ENCODE measurements around the gene VAC14. TPM values are rescaled to one million over a fixed set of nuclear protein-coding genes. Genes with fewer than 3 reads are reported as not detected.
A peak's percentile ranks its signal among the peaks of the same experiment; 100 is the strongest.

Gene VAC14
- total RNA-seq, 1 donor from 2014 or later, result 38.1 TPM

GRCh38 chr16:70657956-70658355, 143.0 kb downstream of the VAC14 start:
- no peak for TF ChIP-seq POLR2AphosphoS5 (IDR thresholded peaks at IDR 0.05; ENCODE audit: insufficient read depth in 1 of 2, low read depth in 1 of 2)
- TF ChIP-seq POLR2A (IDR thresholded peaks at IDR 0.05), result no peak
- TF ChIP-seq, protein P1, sequence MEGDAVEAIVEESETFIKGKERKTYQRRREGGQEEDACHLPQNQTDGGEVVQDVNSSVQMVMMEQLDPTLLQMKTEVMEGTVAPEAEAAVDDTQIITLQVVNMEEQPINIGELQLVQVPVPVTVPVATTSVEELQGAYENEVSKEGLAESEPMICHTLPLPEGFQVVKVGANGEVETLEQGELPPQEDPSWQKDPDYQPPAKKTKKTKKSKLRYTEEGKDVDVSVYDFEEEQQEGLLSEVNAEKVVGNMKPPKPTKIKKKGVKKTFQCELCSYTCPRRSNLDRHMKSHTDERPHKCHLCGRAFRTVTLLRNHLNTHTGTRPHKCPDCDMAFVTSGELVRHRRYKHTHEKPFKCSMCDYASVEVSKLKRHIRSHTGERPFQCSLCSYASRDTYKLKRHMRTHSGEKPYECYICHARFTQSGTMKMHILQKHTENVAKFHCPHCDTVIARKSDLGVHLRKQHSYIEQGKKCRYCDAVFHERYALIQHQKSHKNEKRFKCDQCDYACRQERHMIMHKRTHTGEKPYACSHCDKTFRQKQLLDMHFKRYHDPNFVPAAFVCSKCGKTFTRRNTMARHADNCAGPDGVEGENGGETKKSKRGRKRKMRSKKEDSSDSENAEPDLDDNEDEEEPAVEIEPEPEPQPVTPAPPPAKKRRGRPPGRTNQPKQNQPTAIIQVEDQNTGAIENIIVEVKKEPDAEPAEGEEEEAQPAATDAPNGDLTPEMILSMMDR (IDR thresholded peaks at IDR 0.05), result no peak
- no peak for DNase-seq (ENCODE audit: extremely low spot score in 2 of 2)

DNA sequence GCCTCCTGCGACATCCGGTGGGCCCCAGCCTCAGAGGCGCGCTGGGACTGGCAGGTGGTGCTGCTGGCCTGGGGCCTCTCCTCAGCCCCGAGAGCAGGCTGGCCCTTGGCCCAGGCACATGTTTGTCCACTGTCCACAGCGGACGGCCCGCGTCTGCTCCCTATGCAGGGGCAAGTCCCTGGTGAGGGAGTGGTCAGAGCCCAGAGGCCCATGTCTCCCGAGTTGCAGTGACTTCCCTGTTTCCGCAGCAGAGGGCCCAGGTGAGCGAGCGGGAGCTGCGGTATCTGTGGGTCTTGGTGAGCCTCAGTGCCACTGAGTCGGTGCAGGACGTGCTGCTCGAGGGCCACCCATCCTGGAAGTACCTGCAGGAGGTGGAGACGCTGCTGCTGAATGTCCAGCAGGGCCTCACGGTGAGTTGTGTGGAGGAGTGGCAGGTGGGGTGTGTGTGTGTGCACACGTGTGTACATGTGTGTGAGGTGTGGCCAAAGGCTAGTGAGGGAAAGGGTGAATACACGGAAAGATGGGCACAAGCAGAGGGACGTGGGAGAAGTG, 144.2 kb downstream of the VAC14 start:
- Histone ChIP-seq H3K4me3 (no peak overlapping the region), H3K36me3 (no peaks in the 10 kb centered on the region), H3K9me3 (no peaks in the 10 kb centered on the region), H3K27me3 (no peaks in the 10 kb centered on the region), H3K4me1 (peaks cover 13% of the 10 kb centered on the region), H3K27ac (no peak overlapping the region)
- intact Hi-C loops (cut with DNase I), result loop anchor here (10.0 kb wide), 1 partner anchor 132 kb away; the partner anchor contains the start of genes COG4 and SF3B3
- TF ChIP-seq, protein P1 (IDR thresholded peaks at IDR 0.05), result no peak
- TF ChIP-seq POLR2AphosphoS5 (IDR thresholded peaks at IDR 0.05; ENCODE audit: insufficient read depth in 1 of 2, low read depth in 1 of 2), result no peak
- no peak for TF ChIP-seq POLR2A (IDR thresholded peaks at IDR 0.05)
- DNase-seq (ENCODE audit: extremely low spot score in 2 of 2), result no peak

More at GRCh38 chr16:70657956-70658355, 143.0 kb downstream of the VAC14 start:
- intact Hi-C loops (cut with DNase I), result loop anchor here (10.0 kb wide), 1 partner anchor 133 kb away; the partner anchor contains the start of genes COG4 and SF3B3
- Histone ChIP-seq H3K4me1 (peaks cover 25% of the 10 kb centered on the region), H3K4me3 (no peak overlapping the region), H3K27me3 (no peaks in the 10 kb centered on the region), H3K27ac (no peak overlapping the region), H3K9me3 (no peaks in the 10 kb centered on the region), H3K36me3 (peaks cover 0 to 9% of the 10 kb centered on the region in 2 donors)

GRCh38 chr16:70656065-70656711, 144.8 kb downstream of the VAC14 start:
- Histone ChIP-seq H3K27me3 (no peaks in the 10 kb centered on the region), H3K4me1 (peaks cover 8% of the 10 kb centered on the region), H3K36me3 (no peaks in the 10 kb centered on the region), H3K27ac (no peak overlapping the region), H3K9me3 (no peaks in the 10 kb centered on the region), H3K4me3 (no peak overlapping the region)
- intact Hi-C loops (cut with DNase I), result loop anchor here (10.0 kb wide), 1 partner anchor 131 kb away; the partner anchor contains the start of genes COG4 and SF3B3
- DNase-seq (ENCODE audit: extremely low spot score in 2 of 2), result no peak
- TF ChIP-seq POLR2AphosphoS5 (IDR thresholded peaks at IDR 0.05; ENCODE audit: insufficient read depth in 1 of 2, low read depth in 1 of 2), result no peak
- TF ChIP-seq, protein P1 (IDR thresholded peaks at IDR 0.05), result no peak
- no peak for TF ChIP-seq POLR2A (IDR thresholded peaks at IDR 0.05)

DNA sequence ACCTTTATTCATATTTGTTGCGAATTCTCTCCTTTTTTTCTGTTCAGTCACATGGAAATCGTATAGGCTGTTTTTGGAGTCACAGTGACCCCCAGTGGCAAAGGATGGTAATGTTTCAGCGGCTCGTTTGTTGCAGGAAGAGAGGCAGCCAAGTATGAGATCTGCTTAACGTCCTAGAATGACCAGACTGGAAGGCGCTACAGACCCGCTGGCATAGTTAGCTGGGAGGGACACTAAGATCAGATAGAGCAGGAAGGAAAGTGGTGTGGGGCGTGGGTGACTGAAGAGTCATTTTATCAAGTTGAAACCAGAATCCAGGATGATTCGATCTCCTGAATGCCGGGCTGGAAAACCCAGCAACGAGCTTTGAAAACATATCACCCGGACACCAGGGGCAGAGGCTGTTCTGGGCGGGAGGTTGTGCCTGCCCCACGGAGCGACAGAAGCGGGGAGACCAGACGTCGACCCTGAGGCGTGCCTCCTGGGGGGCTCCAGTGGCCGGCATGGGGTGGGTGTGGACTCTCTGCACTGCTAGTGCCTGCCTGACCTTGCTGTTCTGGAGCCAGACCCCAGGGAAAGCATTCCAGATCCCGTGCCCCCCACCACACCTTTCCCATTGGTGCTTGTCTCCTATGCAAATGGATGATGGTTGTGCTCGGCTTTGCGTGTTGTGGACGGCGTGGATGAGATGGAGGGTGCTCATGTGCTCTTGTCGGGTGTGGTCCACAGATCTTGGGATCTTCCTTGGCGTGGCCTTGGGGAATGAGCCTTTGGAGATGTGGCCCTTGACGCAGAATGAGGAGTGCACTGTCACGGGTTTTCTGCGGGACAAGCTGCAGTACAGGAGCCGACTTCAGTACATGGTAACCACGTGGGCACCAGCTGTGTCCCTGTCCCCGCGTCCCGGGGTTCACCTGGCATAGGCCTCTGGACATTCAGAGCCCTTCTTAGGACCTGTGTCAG, 146.9 kb downstream of the VAC14 start:
- intact Hi-C loops (cut with DNase I), result loop anchor here (10.0 kb wide), 1 partner anchor 129 kb away; the partner anchor contains the start of genes COG4 and SF3B3
- peaks cover 8% of the 10 kb centered on the region for H3K4me1 ChIP-seq
- peak overlapping the region in 1 of 2 donors; percentile 5 for H3K4me3 ChIP-seq
- H3K27ac ChIP-seq, result peak overlapping the region; percentile 55
- TF ChIP-seq POLR2A (IDR thresholded peaks at IDR 0.05), result no peak
- peak in 1 of 2 donors; percentile 86 for TF ChIP-seq POLR2AphosphoS5 (IDR thresholded peaks at IDR 0.05; ENCODE audit: insufficient read depth in 1 of 2, low read depth in 1 of 2)
- TF ChIP-seq, protein P1 (IDR thresholded peaks at IDR 0.05), result peak; percentile 67 to 96 (median 93)
- no peaks in the 10 kb centered on the region for H3K36me3 ChIP-seq
- no peaks in the 10 kb centered on the region for H3K9me3 ChIP-seq
- DNase-seq (ENCODE audit: extremely low spot score in 2 of 2), result no peak
- no peaks in the 10 kb centered on the region for H3K27me3 ChIP-seq

Measured in vagina (tissue), 2 donors.